Natural killer cell (primary cell): ENCODE measurements around the gene SPC24. TPM values are rescaled to one million over a fixed set of nuclear protein-coding genes. Genes with fewer than 3 reads are reported as not detected.

Experiments
- ATAC-seq, 3 donors: fragments of 150-1000 bp in 2 of 3; fragments of 200-7000 bp in 1 of 3; cut with Tn5 transposase; 1 replicate in 1 of 3; 2 replicates in 2 of 3; pipeline ENCODE4 v1.10.0; 2021; ENCODE audit warnings: mild to moderate bottlenecking in 2 of 3, moderate library complexity in 2 of 3
- DNase-seq, 2 donors: peaks; one replicate each; pipeline versions ENCODE4 v3.0.0 to v3.0.0-alpha.2; 2013 to 2021; ENCODE audit warnings: mixed read lengths in 1 of 2
- H3K27ac ChIP-seq: one replicate; pipeline ENCODE4 v1.5.1; 2013; ENCODE audit warnings: mild to moderate bottlenecking, low read length
- H3K27me3 ChIP-seq: one replicate; pipeline ENCODE4 v1.6.1; 2013; ENCODE audit warnings: low read length; ENCODE audit not compliant: control insufficient read depth, insufficient read depth
- H3K36me3 ChIP-seq: one replicate; pipeline ENCODE4 v1.6.1; 2013; ENCODE audit warnings: low read length; ENCODE audit not compliant: control insufficient read depth, insufficient read depth
- H3K4me1 ChIP-seq: one replicate; pipeline ENCODE4 v1.6.1; 2013; ENCODE audit warnings: low read length; ENCODE audit not compliant: control insufficient read depth, insufficient read depth
- H3K4me3 ChIP-seq: one replicate; pipeline ENCODE4 v1.5.1; 2013; ENCODE audit warnings: low read length
- H3K9me3 ChIP-seq: one replicate; pipeline ENCODE4 v1.6.1; 2013; ENCODE audit warnings: low read length; ENCODE audit not compliant: control insufficient read depth, insufficient read depth
- H3K27ac Mint-ChIP-seq, 2 donors: one replicate each; pipeline ENCODE4 v1.8.0; 2022; ENCODE audit warnings: mild to moderate bottlenecking in 2 of 2, mixed read lengths in 2 of 2, moderate library complexity in 1 of 2
- H3K27me3 Mint-ChIP-seq, 2 donors: one replicate each; pipeline ENCODE4 v1.8.0; 2022; ENCODE audit warnings: low read depth in 2 of 2, mixed read lengths in 2 of 2
- H3K36me3 Mint-ChIP-seq: one replicate; pipeline ENCODE4 v1.8.0; 2022; ENCODE audit warnings: mixed read lengths
- H3K4me1 Mint-ChIP-seq, 2 donors: one replicate each; pipeline ENCODE4 v1.8.0; 2022; ENCODE audit warnings: mixed read lengths in 2 of 2
- H3K4me3 Mint-ChIP-seq: one replicate; pipeline ENCODE4 v1.8.0; 2022; ENCODE audit warnings: mild to moderate bottlenecking, moderate library complexity, mixed read lengths
- H3K9me3 Mint-ChIP-seq, 2 donors: one replicate each; pipeline ENCODE4 v1.8.0; 2022; ENCODE audit warnings: mixed read lengths in 2 of 2
- WGBS: methylation state at CpG from one replicate; pipeline ENCODE4 v1.1.7; 2013; ENCODE audit warnings: missing lambda C conversion rate; ENCODE audit not compliant: insufficient coverage; 5-methylcytosine and 5-hydroxymethylcytosine counted together
- intact Hi-C: fragments of 100-400 bp; cut with micrococcal nuclease; formaldehyde crosslinking; loops from one replicate; pipeline ENCODE4 v1.14.2; 2022
- total RNA-seq, 4 donors: library from RNA; stranded (reverse); fragments of 120-200 nt in 1 of 4; gene quantifications; one replicate each; pipeline versions ENCODE4 v1.2.3 to v1.2.4, GENCODE V29; 2013 to 2022
- TF ChIP-seq, protein P1 (sequence below): fragments of 200-600 bp; IDR thresholded peaks from one replicate; pipeline ENCODE4 v1.8.0; 2022; ENCODE audit warnings: antibody characterized with exemption

SPC24 gene
- total RNA-seq, 3 donors from 2014 or later (not counting 1 experiment from before 2014, with no cell fraction given): 1.7 to 6.1 (median 4.1) TPM

DNA sequence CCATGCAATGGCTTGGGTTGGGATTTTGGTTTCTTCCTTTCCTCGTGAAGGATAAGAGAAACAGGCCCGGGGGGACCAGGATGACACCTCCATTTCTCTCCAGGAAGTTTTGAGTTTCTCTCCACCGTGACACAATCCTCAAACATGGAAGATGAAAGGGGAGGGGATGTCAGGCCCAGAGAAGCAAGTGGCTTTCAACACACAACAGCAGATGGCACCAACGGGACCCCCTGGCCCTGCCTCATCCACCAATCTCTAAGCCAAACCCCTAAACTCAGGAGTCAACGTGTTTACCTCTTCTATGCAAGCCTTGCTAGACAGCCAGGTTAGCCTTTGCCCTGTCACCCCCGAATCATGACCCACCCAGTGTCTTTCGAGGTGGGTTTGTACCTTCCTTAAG lies 24.1 kb downstream of the SPC24 start:
- DNase-seq (no peak), ATAC-seq (no peak)
- H3K27ac ChIP-seq: no peak overlapping the region
- H3K27me3 Mint-ChIP-seq: no peaks in the 10 kb centered on the region
- no peaks in the 10 kb centered on the region for H3K36me3 Mint-ChIP-seq
- intact Hi-C loops: loop anchor here (5.0 kb wide), 1 partner anchor 194 kb away; no protein-coding TSS in a partner anchor
- H3K4me3 Mint-ChIP-seq: no peak overlapping the region
- peaks cover 40% of the 10 kb centered on the region for H3K36me3 ChIP-seq
- H3K9me3 ChIP-seq: no peaks in the 10 kb centered on the region
- no peaks in the 10 kb centered on the region for H3K9me3 Mint-ChIP-seq
- WGBS: 81% methylated on average over 7 of the region's 7 CpGs
- H3K27ac Mint-ChIP-seq: peak overlapping the region; percentile 67 to 72
- TF ChIP-seq, protein P1, sequence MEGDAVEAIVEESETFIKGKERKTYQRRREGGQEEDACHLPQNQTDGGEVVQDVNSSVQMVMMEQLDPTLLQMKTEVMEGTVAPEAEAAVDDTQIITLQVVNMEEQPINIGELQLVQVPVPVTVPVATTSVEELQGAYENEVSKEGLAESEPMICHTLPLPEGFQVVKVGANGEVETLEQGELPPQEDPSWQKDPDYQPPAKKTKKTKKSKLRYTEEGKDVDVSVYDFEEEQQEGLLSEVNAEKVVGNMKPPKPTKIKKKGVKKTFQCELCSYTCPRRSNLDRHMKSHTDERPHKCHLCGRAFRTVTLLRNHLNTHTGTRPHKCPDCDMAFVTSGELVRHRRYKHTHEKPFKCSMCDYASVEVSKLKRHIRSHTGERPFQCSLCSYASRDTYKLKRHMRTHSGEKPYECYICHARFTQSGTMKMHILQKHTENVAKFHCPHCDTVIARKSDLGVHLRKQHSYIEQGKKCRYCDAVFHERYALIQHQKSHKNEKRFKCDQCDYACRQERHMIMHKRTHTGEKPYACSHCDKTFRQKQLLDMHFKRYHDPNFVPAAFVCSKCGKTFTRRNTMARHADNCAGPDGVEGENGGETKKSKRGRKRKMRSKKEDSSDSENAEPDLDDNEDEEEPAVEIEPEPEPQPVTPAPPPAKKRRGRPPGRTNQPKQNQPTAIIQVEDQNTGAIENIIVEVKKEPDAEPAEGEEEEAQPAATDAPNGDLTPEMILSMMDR: no peak
- no peak overlapping the region for H3K4me3 ChIP-seq
- H3K27me3 ChIP-seq: no peaks in the 10 kb centered on the region
- H3K4me1 Mint-ChIP-seq: peaks cover 7 to 10% of the 10 kb centered on the region in 2 donors
- peaks cover 6% of the 10 kb centered on the region for H3K4me1 ChIP-seq

DNA sequence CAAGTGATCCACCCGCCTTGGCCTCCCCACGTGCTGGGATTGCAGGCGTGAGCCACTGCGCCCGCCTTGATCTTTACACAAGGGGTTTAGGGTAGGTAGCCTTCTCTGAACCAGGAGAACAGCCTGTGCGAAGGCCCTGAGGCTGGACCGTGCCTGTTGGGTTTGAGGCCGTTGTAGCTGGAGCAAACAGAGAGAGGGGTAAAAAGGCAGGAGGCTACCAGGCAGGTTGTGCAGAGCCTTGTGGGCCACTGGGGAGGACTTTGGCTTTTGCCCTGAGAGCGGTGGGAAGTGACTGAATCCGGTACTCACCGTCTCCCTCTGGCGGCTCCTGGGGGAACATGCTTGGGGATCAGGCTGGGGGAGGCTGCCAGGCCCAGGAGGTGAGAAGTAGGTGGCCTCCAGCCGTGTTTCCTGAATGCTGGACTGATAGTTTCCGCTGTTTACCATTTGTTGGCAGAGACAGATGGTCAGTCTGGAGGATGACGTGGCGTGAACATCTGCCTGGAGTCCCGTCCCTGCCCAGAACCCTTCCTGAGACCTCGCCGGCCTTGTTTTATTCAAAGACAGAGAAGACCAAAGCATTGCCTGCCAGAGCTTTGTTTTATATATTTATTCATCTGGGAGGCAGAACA lies 24.6 kb downstream of the SPC24 start:
- no peaks in the 10 kb centered on the region for H3K36me3 Mint-ChIP-seq
- Histone ChIP-seq H3K27me3 (no peaks in the 10 kb centered on the region), H3K27ac (no peak overlapping the region), H3K9me3 (no peaks in the 10 kb centered on the region), H3K4me3 (no peak overlapping the region), H3K36me3 (peaks cover 41% of the 10 kb centered on the region), H3K4me1 (peaks cover 6% of the 10 kb centered on the region)
- H3K4me1 Mint-ChIP-seq: peaks cover 7 to 10% of the 10 kb centered on the region in 2 donors
- 59% methylated on average over 19 of the region's 19 CpGs for WGBS
- TF ChIP-seq, protein P1: peak; percentile 71
- no peaks in the 10 kb centered on the region for H3K9me3 Mint-ChIP-seq
- DNase-seq (peak; percentile 68 to 83), ATAC-seq (peak; percentile 77 to 81 (median 78))
- no peak overlapping the region for H3K4me3 Mint-ChIP-seq
- intact Hi-C loops: loop anchor here (1.0 to 5.0 kb wide), 2 partner anchors 95 to 194 kb away; no protein-coding TSS in a partner anchor
- no peaks in the 10 kb centered on the region for H3K27me3 Mint-ChIP-seq
- peak overlapping the region; percentile 67 to 72 for H3K27ac Mint-ChIP-seq

DNA sequence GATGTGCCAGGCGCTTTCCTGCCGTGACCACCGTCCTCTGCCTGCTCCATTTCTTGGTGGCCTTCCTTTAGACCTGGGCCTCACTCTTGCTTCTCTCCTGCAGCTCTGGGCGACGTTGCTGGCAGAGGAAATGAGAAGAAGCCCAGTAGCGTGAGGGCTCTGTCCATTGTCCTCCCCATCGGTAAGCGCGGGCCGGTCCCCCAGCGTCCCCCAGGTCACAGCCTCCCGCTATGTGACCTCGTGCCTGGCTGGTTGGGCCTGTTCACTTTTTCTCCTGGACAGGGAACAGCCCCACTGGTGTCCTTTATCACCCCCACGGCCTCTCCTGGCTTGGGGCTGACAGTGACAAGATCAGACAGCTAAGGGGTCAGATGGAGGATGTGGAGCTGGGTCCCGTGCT lies 27.7 kb downstream of the SPC24 start:
- H3K9me3 ChIP-seq: no peaks in the 10 kb centered on the region
- H3K4me3 ChIP-seq: no peak overlapping the region
- H3K4me1 Mint-ChIP-seq: peaks cover 7 to 10% of the 10 kb centered on the region in 2 donors
- intact Hi-C loops: loop anchor here (5.0 kb wide), 1 partner anchor 354 kb away; the partner anchor contains the start of gene ELAVL3
- DNase-seq (no peak), ATAC-seq (no peak)
- H3K27ac Mint-ChIP-seq: peak overlapping the region in 1 of 2 donors; percentile 20
- H3K27ac ChIP-seq: no peak overlapping the region
- H3K36me3 Mint-ChIP-seq: no peaks in the 10 kb centered on the region
- TF ChIP-seq, protein P1: no peak
- no peak overlapping the region for H3K4me3 Mint-ChIP-seq
- 95% methylated on average over 15 of the region's 15 CpGs for WGBS
- no peaks in the 10 kb centered on the region for H3K27me3 Mint-ChIP-seq
- peaks cover 52% of the 10 kb centered on the region for H3K36me3 ChIP-seq
- no peaks in the 10 kb centered on the region for H3K9me3 Mint-ChIP-seq
- H3K27me3 ChIP-seq: no peaks in the 10 kb centered on the region
- H3K4me1 ChIP-seq: peaks cover 6% of the 10 kb centered on the region
